GM19023 (cell line): ENCODE results near the gene ICE2.
"Not testable (repeated sequence)": the region's sequence is repeated elsewhere in the genome, so short reads cannot be mapped to it uniquely, and the experiment has no call there.

Experiments used
- ATAC-seq: cut with Tn5 transposase; IDR thresholded peaks from one replicate; pipeline ENCODE4 v1.9.1; 2021; ENCODE audit warnings: mild to moderate bottlenecking, moderate library complexity; ENCODE audit not compliant: unreplicated experiment

ICE2 gene

GRCh38 chr15:60448668-60449360, 30.1 kb downstream of the ICE2 start:
- ATAC-seq: no peak

GRCh38 chr15:60444289-60444912, 34.5 kb downstream of the ICE2 start:
- ATAC-seq: no peak

GRCh38 chr15:60442763-60443162, 36.2 kb downstream of the ICE2 start:
- ATAC-seq: no peak

DNA sequence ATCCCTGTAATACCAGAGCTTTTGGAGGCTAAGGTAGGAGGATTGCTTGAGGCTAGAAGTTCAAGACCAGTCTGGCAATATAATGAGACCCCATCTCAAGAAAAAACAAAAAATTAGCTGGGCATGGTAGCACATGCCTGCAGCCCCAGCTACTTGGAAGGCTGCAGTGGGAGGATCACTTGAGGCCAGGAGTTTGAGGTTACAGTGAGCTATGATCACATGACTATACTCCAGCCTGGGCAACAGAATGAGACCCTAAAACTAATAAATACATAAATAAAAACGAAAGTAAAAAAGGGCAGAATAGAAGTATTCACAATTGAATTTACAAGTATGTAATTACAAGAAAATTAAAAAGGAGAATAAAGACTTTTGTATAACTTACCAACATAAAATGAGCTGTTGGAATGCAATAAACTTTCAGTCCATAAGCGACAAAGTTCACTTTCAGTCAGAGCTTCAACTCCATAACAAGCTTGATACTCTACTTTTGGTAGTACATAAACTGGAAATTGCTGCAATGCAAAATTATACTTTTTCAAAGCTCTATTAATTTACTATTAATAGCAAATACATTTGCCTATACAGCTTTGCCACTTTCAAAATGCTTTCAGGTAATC, 36.8 kb downstream of the ICE2 start:
- no peak for ATAC-seq

- ATAC-seq: no peak
These were observed 37.6 kb downstream of the ICE2 start for GRCh38 chr15:60441331-60441730.

DNA sequence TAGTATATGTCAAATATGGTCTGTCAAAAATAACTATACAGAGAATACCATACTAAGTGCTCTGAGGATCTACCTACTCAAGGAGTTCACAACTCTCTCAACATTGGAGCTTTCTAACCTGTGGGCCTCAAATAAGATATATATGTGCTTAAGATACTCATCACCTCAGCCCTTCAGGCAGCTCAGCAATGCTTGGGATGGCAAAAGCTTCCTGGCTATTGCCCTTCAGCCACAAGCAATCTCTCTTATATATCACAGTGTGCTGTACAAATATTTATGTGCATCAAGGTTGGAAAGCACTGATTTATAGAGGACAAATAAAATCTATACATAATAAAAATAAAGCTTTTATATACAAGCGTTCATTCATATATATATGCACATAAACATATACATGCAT, 40.3 kb downstream of the ICE2 start:
- ATAC-seq: no peak

GRCh38 chr15:60428935-60429334, 50.0 kb downstream of the ICE2 start:
- ATAC-seq: no peak

DNA sequence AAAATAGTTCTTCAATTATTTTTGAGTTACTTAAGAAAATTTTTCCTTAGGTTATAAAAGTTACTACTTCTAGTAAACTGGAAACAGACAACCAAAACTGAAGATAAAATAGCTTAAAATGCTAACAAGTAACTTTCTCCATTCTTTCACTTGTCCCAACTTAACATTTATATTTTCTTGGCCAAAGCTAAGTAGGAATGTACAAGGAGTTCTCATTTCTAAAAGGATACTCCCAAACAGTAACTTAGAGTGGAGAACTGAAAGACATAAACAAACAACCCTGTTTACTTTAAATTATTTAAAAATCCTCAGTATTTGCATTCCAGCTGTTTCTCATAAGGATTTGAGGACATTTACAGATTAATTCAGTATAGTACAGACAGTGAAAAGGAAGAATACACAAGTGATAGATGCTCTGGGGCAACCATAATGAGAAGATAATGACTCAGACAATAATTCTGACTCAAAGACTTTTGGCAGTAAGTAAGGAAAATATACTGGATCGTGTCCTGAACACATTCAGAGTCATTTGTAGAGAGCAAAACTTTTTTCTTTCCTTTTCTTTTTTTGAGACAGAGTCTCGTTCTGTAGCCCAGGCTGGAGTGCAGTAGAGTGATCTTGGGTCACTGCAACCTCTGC, 52.0 kb downstream of the ICE2 start:
- ATAC-seq: no peak

GRCh38 chr15:60425461-60425860, 53.5 kb downstream of the ICE2 start:
- ATAC-seq: no peak

- ATAC-seq: no peak
These were observed 54.9 kb downstream of the ICE2 start for GRCh38 chr15:60424006-60424405.

- ATAC-seq: no peak
These were observed 55.4 kb downstream of the ICE2 start for GRCh38 chr15:60423537-60423936.

GRCh38 chr15:60421544-60421943, 57.4 kb downstream of the ICE2 start:
- no peak for ATAC-seq

GRCh38 chr15:60420203-60420716, 58.7 kb downstream of the ICE2 start:
- no peak for ATAC-seq

DNA sequence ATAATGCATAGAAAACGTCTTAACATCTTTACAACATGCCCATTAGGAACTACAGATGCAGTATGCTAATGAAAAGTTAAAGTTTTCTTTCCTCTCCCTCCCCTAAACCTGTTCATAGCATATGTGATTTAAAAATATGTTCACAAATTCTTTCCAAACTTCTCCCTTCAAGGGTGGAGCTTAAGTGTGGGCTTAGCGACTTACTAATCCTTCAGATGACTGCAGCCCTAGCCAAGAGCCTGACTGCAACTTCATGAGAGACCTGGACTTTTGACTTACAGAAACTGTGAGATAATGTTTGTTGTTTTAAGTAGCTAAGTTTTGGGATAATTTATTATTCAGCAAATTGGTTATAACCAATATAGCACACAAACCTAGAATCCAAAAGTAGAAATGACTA, 59.2 kb downstream of the ICE2 start:
- ATAC-seq: no peak

DNA sequence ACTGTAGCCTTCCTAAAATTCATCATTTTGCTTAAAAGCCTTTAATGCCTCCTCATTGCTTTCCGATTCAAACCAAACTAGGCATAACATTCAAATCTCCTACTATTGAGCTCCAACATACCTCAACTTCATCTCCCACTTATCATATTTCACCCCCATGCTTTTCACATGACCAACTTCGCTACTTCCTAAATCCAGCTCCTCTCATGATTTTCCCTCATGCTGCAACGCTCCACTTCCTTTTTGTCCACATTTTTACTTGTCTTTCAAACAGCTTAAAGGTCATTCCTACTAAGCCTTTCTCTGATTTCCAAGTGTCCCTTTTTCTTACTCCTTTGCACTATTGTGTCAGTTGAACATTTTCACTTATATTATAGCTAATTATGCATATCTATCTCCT, 60.8 kb downstream of the ICE2 start:
- no peak for ATAC-seq

GRCh38 chr15:60417112-60417511, 61.8 kb downstream of the ICE2 start:
- ATAC-seq: no peak

DNA sequence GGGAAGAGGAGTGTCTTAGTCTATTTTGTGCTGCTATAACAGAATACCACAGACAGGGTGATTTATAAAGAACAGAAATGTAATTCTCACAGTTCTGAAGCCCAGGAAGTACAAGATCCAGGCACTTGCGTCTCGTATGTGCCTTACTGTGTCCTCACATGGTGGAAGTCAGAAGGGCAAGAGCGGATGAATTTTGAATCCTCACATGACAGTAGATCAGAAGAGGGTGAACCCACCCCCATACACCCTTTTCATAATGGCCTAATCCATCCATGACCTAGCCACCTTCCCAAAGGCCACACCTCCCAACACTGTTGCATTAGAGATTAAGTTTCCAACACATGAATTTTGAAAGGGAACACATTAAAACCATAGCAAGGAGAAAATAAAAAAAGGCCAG, 62.5 kb downstream of the ICE2 start:
- no peak for ATAC-seq

DNA sequence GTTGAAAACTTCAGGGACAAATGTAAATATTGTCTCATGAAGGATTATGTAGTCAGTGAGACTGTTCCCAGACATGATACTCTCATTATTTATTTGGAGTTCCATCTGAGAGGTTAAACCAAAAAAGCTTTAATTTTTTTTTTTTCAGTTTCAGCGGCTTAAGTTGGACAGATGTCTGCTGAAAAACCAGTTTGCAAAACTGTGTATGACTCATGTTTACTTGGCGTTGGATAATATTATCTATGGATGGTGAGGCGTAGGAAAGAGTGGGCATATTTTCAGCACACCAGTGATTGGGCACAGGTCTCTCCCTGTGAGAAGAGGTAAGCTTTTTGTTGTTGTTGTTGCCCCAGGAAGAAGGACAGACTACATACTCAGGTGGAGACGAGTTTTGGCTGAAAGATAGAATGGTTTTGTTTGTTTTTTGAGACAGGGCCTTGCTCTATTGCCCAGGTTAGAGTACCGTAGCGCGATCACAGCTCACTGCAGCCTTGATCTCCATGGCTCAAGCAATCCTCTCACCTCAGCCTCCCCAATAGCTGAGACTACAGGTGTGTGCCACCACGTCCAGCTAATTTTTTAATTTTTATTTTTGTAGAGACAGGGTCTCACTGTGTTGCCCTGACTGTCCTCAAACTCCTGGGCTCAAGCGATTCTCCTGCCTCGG, 64.8 kb downstream of the ICE2 start:
- ATAC-seq: no peak

GRCh38 chr15:60413231-60413824, 65.6 kb downstream of the ICE2 start:
- ATAC-seq: no peak

- not testable (repeated sequence) for ATAC-seq
These were observed 66.1 kb downstream of the ICE2 start for GRCh38 chr15:60412807-60413206.
